Osteoblast (primary cell): ENCODE data around the gene NACC2. TPM values are rescaled to one million over a fixed set of nuclear protein-coding genes. Genes with fewer than 3 reads are reported as not detected.
A peak's percentile ranks its signal among the peaks of the same experiment; 100 is the strongest.

ENCODE experiments used
- DNase-seq: peaks from one replicate; pipeline ENCODE4 v3.0.0; 2011; ENCODE audit warnings: low spot score, mixed read lengths; ENCODE audit not compliant: insufficient read length; ENCODE audit errors: missing footprints
- H2AFZ ChIP-seq: 2 replicates; pipeline ENCODE4 v1.6.0; 2011; ENCODE audit warnings: mild to moderate bottlenecking, low read length
- H3K27ac ChIP-seq: 2 replicates; pipeline ENCODE4 v1.5.1; 2011; ENCODE audit warnings: mild to moderate bottlenecking, low read depth, low read length, moderate library complexity
- H3K27me3 ChIP-seq: 2 replicates; pipeline ENCODE4 v1.6.0; 2012; ENCODE audit warnings: mild to moderate bottlenecking, control low read depth, inconsistent platforms, low read length, moderate library complexity; ENCODE audit not compliant: insufficient read depth
- H3K36me3 ChIP-seq: 2 replicates; pipeline ENCODE4 v1.5.1; 2011; ENCODE audit warnings: mild to moderate bottlenecking, low read length, control low read depth, moderate library complexity; ENCODE audit not compliant: insufficient read depth
- H3K4me1 ChIP-seq: 2 replicates; pipeline ENCODE4 v1.5.1; 2011; ENCODE audit warnings: mild to moderate bottlenecking, low read length, control low read depth, moderate library complexity; ENCODE audit not compliant: insufficient read depth
- H3K4me2 ChIP-seq: 2 replicates; pipeline ENCODE4 v1.6.0; 2011; ENCODE audit warnings: mild to moderate bottlenecking, low read length; ENCODE audit not compliant: insufficient read depth
- H3K4me3 ChIP-seq: fragments of 200-600 bp; sonication (generic); 3 replicates; pipeline ENCODE4 v1.5.1; 2012; ENCODE audit warnings: mild to moderate bottlenecking, low read length, inconsistent platforms; ENCODE audit not compliant: insufficient read depth
- H3K79me2 ChIP-seq: 2 replicates; pipeline ENCODE4 v1.6.0; 2012; ENCODE audit warnings: mild to moderate bottlenecking, low read length, control low read depth, inconsistent platforms; ENCODE audit not compliant: insufficient read depth
- H3K9me3 ChIP-seq: 2 replicates; pipeline ENCODE4 v1.5.1; 2011; ENCODE audit warnings: low read depth, low read length, control low read depth
- H4K20me1 ChIP-seq: 2 replicates; pipeline ENCODE4 v1.6.0; 2012; ENCODE audit warnings: mild to moderate bottlenecking, low read length, control low read depth; ENCODE audit not compliant: insufficient read depth
- CTCF ChIP-seq: IDR thresholded peaks from 2 replicates; pipeline ENCODE4 v1.5.1; 2011; ENCODE audit warnings: mild to moderate bottlenecking, low read depth, low read length, moderate library complexity; ENCODE audit errors: extremely low read depth
- total RNA-seq: library from RNA; depleted of rRNA; stranded (reverse); fragments of >200 nt; gene quantifications from 2 replicates; pipeline ENCODE4 v1.2.3, GENCODE V29; 2012

The NACC2 gene
- total RNA-seq, 1 donor = 32.9 TPM

GRCh38 chr9:136135326-136136126, 40.4 kb upstream of the NACC2 start:
- no peak for DNase-seq
- no peak overlapping the region for H3K4me2 ChIP-seq
- H3K4me1 ChIP-seq = no peaks in the 10 kb centered on the region

GRCh38 chr9:136133959-136134484, 38.9 kb upstream of the NACC2 start:
- no peak for TF ChIP-seq CTCF
- Histone ChIP-seq H3K4me1 (no peaks in the 10 kb centered on the region), H3K4me3 (no peak overlapping the region), H3K27me3 (peaks cover 53% of the 10 kb centered on the region), H4K20me1 (no peaks in the 10 kb centered on the region), H3K4me2 (no peak overlapping the region), H3K9me3 (no peaks in the 10 kb centered on the region), H2AFZ (no peak overlapping the region), H3K27ac (no peak overlapping the region), H3K79me2 (no peaks in the 10 kb centered on the region), H3K36me3 (no peaks in the 10 kb centered on the region)
- DNase-seq = no peak

More at GRCh38 chr9:136135326-136136126, 40.4 kb upstream of the NACC2 start:
- no peaks in the 10 kb centered on the region for H4K20me1 ChIP-seq
- H3K9me3 ChIP-seq = no peaks in the 10 kb centered on the region
- no peaks in the 10 kb centered on the region for H3K79me2 ChIP-seq
- H3K27me3 ChIP-seq = peaks cover 42% of the 10 kb centered on the region
- no peak overlapping the region for H2AFZ ChIP-seq
- no peak overlapping the region for H3K27ac ChIP-seq
- H3K36me3 ChIP-seq = no peaks in the 10 kb centered on the region
- no peak for TF ChIP-seq CTCF
- no peak overlapping the region for H3K4me3 ChIP-seq

- no peaks in the 10 kb centered on the region for H3K4me1 ChIP-seq
- no peaks in the 10 kb centered on the region for H3K79me2 ChIP-seq
- H3K9me3 ChIP-seq = no peaks in the 10 kb centered on the region
- peaks cover 59% of the 10 kb centered on the region for H3K27me3 ChIP-seq
- H3K36me3 ChIP-seq = no peaks in the 10 kb centered on the region
- H4K20me1 ChIP-seq = no peaks in the 10 kb centered on the region
- no peak overlapping the region for H2AFZ ChIP-seq
- peak; percentile 23 for TF ChIP-seq CTCF
- no peak overlapping the region for H3K4me2 ChIP-seq
- H3K27ac ChIP-seq = no peak overlapping the region
- peak; percentile 96 for DNase-seq
- H3K4me3 ChIP-seq = no peak overlapping the region
Measured at GRCh38 chr9:136133191-136133958, 38.3 kb upstream of the NACC2 start.

- H3K4me2 ChIP-seq = no peak overlapping the region
- H3K27ac ChIP-seq = no peak overlapping the region
- H3K9me3 ChIP-seq = no peaks in the 10 kb centered on the region
- H4K20me1 ChIP-seq = no peaks in the 10 kb centered on the region
- peaks cover 67% of the 10 kb centered on the region for H3K27me3 ChIP-seq
- H3K36me3 ChIP-seq = no peaks in the 10 kb centered on the region
- H3K79me2 ChIP-seq = no peaks in the 10 kb centered on the region
- no peaks in the 10 kb centered on the region for H3K4me1 ChIP-seq
- no peak overlapping the region for H2AFZ ChIP-seq
- no peak for DNase-seq
- no peak for TF ChIP-seq CTCF
- no peak overlapping the region for H3K4me3 ChIP-seq
Measured at GRCh38 chr9:136132512-136133050, 37.5 kb upstream of the NACC2 start.
